ENCODE results near the gene HARS2. TPM values are rescaled to one million over a fixed set of nuclear protein-coding genes. Genes with fewer than 3 reads are reported as not detected.
"Not testable (repeated sequence)": the region's sequence is repeated elsewhere in the genome, so short reads cannot be mapped to it uniquely, and the experiment has no call there.

HARS2 gene
- total RNA-seq, 4 donors from 2014 or later: 2.6 to 38.0 (median 15.7) TPM

GRCh38 chr5:140700177-140701144, 9.2 kb downstream of the HARS2 start, which contains the start of gene ZMAT2:
ZMAT2 (plus strand) TSS chr5:140700447; CDS start chr5:140700461, 14 bp downstream.
- Histone ChIP-seq H3K9me3 (no peaks in the 10 kb centered on the region), H3K27me3 (no peaks in the 10 kb centered on the region), H3K4me1 (no peaks in the 10 kb centered on the region), H3K4me3 (peak within 1 kb of the TSS; percentile 73 to 80), H3K36me3 (no peaks in the 10 kb centered on the region), H3K27ac (peak within 1 kb of the TSS; percentile 68 to 70)
- intact Hi-C loops (cut with DNase I; ENCODE audit: low total_unique reads): no loop called here
- DNase-seq: peak; percentile 95
- TF ChIP-seq POLR2A (IDR thresholded peaks at IDR 0.05) (peak; percentile 65 to 69), CTCF (IDR thresholded peaks at IDR 0.05) (peak in 1 of 4 experiments; percentile 31)

GRCh38 chr5:140707812-140708211, 16.6 kb downstream of the HARS2 start:
- H3K4me3 ChIP-seq: no peak overlapping the region
- no peaks in the 10 kb centered on the region for H3K27me3 ChIP-seq
- no peaks in the 10 kb centered on the region for H3K4me1 ChIP-seq
- no peak overlapping the region for H3K27ac ChIP-seq
- no peaks in the 10 kb centered on the region for H3K36me3 ChIP-seq
- DNase-seq: no peak
- no peaks in the 10 kb centered on the region for H3K9me3 ChIP-seq
- intact Hi-C loops (cut with DNase I; ENCODE audit: low total_unique reads): no loop called here
- TF ChIP-seq CTCF (IDR thresholded peaks at IDR 0.05): no peak
- no peak for TF ChIP-seq POLR2A (IDR thresholded peaks at IDR 0.05)

GRCh38 chr5:140708787-140709186, 17.5 kb downstream of the HARS2 start:
- H3K27me3 ChIP-seq; H3K27ac ChIP-seq; DNase-seq; H3K9me3 ChIP-seq; H3K4me1 ChIP-seq; intact Hi-C loops (cut with DNase I; ENCODE audit: low total_unique reads); H3K4me3 ChIP-seq; H3K36me3 ChIP-seq: not testable (repeated sequence)

- no peaks in the 10 kb centered on the region for H3K36me3 ChIP-seq
- DNase-seq: peak; percentile 88 to 91
- H3K4me3 ChIP-seq: peak overlapping the region; percentile 45 to 66
- H3K27ac ChIP-seq: peak overlapping the region; percentile 91 to 94
- TF ChIP-seq CTCF (IDR thresholded peaks at IDR 0.05) (no peak), POLR2A (IDR thresholded peaks at IDR 0.05) (peak; percentile 23 to 57)
- no peaks in the 10 kb centered on the region for H3K9me3 ChIP-seq
- H3K27me3 ChIP-seq: no peaks in the 10 kb centered on the region
- no peaks in the 10 kb centered on the region for H3K4me1 ChIP-seq
- intact Hi-C loops (cut with DNase I; ENCODE audit: low total_unique reads): no loop called here
Observed at GRCh38 chr5:140710899-140711552, 19.8 kb downstream of the HARS2 start.

GRCh38 chr5:140711794-140712193, 20.5 kb downstream of the HARS2 start:
- H3K4me3 ChIP-seq: peak overlapping the region in 1 of 2 donors; percentile 45
- intact Hi-C loops (cut with DNase I; ENCODE audit: low total_unique reads): no loop called here

More at GRCh38 chr5:140711794-140712193, 20.5 kb downstream of the HARS2 start:
- Histone ChIP-seq H3K9me3 (no peaks in the 10 kb centered on the region), H3K36me3 (no peaks in the 10 kb centered on the region), H3K27me3 (no peaks in the 10 kb centered on the region), H3K27ac (peak overlapping the region; percentile 91 to 94), H3K4me1 (no peaks in the 10 kb centered on the region)
- no peak for TF ChIP-seq CTCF (IDR thresholded peaks at IDR 0.05)
- TF ChIP-seq POLR2A (IDR thresholded peaks at IDR 0.05): no peak
- DNase-seq: no peak
